Ectodermal cell (in vitro differentiated cells): ENCODE data around the gene CYP2C19.
"Not testable (repeated sequence)": the region's sequence is repeated elsewhere in the genome, so short reads cannot be mapped to it uniquely, and the experiment has no call there.

ENCODE experiments used
- H3K27ac ChIP-seq: 2 replicates; pipeline ENCODE4 v1.7.0; 2013; ENCODE audit warnings: mild to moderate bottlenecking, low read depth, low read length; ENCODE audit not compliant: insufficient read depth, poor library complexity, severe bottlenecking
- H3K27me3 ChIP-seq: 2 replicates; pipeline ENCODE4 v1.7.0; 2013; ENCODE audit warnings: mild to moderate bottlenecking, low read length; ENCODE audit not compliant: insufficient read depth, control insufficient read depth, poor library complexity, severe bottlenecking
- H3K36me3 ChIP-seq: one replicate; pipeline ENCODE4 v1.7.0; 2013; ENCODE audit warnings: low read length; ENCODE audit not compliant: control insufficient read depth, insufficient read depth
- H3K4me1 ChIP-seq: one replicate; pipeline ENCODE4 v1.7.0; 2013; ENCODE audit warnings: low read length; ENCODE audit not compliant: control insufficient read depth, insufficient read depth
- H3K4me3 ChIP-seq: 2 replicates; pipeline ENCODE4 v1.7.0; 2013; ENCODE audit warnings: low read depth, low read length, control low read depth; ENCODE audit not compliant: insufficient read depth
- H3K9me3 ChIP-seq: 2 replicates; pipeline ENCODE4 v1.7.0; 2013; ENCODE audit warnings: mild to moderate bottlenecking, low read length, moderate library complexity; ENCODE audit not compliant: control insufficient read depth
- WGBS, 2 experiments: methylation state at CpG; one replicate each; pipeline ENCODE4 v1.1.7; 2013; ENCODE audit warnings: missing lambda C conversion rate in 2 of 2; 5-methylcytosine and 5-hydroxymethylcytosine counted together

Gene CYP2C19

GRCh38 chr10:94858005-94858404 lies 95.5 kb downstream of the CYP2C19 start:
- 74 to 82% methylated on average over 4 of the region's 4 CpGs for WGBS, 2 experiments
- Histone ChIP-seq H3K36me3 (no peaks in the 10 kb centered on the region), H3K27ac (no peak overlapping the region), H3K9me3 (no peaks in the 10 kb centered on the region), H3K4me1 (no peaks in the 10 kb centered on the region), H3K4me3 (no peak overlapping the region), H3K27me3 (no peaks in the 10 kb centered on the region)

- H3K4me3 ChIP-seq = no peak overlapping the region
- H3K27me3 ChIP-seq = no peaks in the 10 kb centered on the region
- H3K36me3 ChIP-seq = no peaks in the 10 kb centered on the region
- H3K27ac ChIP-seq = no peak overlapping the region
- WGBS, 2 experiments = 60 to 63% methylated on average over 3 of the region's 3 CpGs
- no peaks in the 10 kb centered on the region for H3K9me3 ChIP-seq
- H3K4me1 ChIP-seq = no peaks in the 10 kb centered on the region
These were observed 96.6 kb downstream of the CYP2C19 start for GRCh38 chr10:94859086-94859485.

GRCh38 chr10:94878649-94879048 lies 116.2 kb downstream of the CYP2C19 start:
- WGBS, 2 experiments = 88 to 92% methylated on average over 1 of the region's 1 CpG
- no peak overlapping the region for H3K4me3 ChIP-seq

GRCh38 chr10:94879214-94879613 lies 116.7 kb downstream of the CYP2C19 start:
- H3K4me1 ChIP-seq = no peaks in the 10 kb centered on the region
- H3K36me3 ChIP-seq = no peaks in the 10 kb centered on the region
- no peak overlapping the region for H3K27ac ChIP-seq
- WGBS, 2 experiments = 94 to 100% methylated on average over 1 of the region's 1 CpG
- H3K4me3 ChIP-seq = no peak overlapping the region
- no peaks in the 10 kb centered on the region for H3K27me3 ChIP-seq
- no peaks in the 10 kb centered on the region for H3K9me3 ChIP-seq

More at GRCh38 chr10:94878649-94879048, 116.2 kb downstream of the CYP2C19 start:
- Histone ChIP-seq H3K9me3 (no peaks in the 10 kb centered on the region), H3K36me3 (no peaks in the 10 kb centered on the region), H3K27me3 (no peaks in the 10 kb centered on the region), H3K27ac (no peak overlapping the region), H3K4me1 (no peaks in the 10 kb centered on the region)

GRCh38 chr10:94889123-94889522 lies 126.6 kb downstream of the CYP2C19 start:
- Histone ChIP-seq H3K4me3 (no peak overlapping the region), H3K27me3 (no peaks in the 10 kb centered on the region), H3K36me3 (no peaks in the 10 kb centered on the region), H3K27ac (no peak overlapping the region), H3K9me3 (no peaks in the 10 kb centered on the region), H3K4me1 (no peaks in the 10 kb centered on the region)
- 88% methylated on average over 3 of the region's 3 CpGs for WGBS, 2 experiments

GRCh38 chr10:94890264-94891022 lies 128.0 kb downstream of the CYP2C19 start:
- Histone ChIP-seq H3K27ac (no peak overlapping the region), H3K4me1 (no peaks in the 10 kb centered on the region), H3K27me3 (no peaks in the 10 kb centered on the region), H3K4me3 (no peak overlapping the region), H3K36me3 (no peaks in the 10 kb centered on the region), H3K9me3 (no peaks in the 10 kb centered on the region)
- WGBS, 2 experiments = 93 to 95% methylated on average over 4 of the region's 4 CpGs

- not testable (repeated sequence) for H3K4me3 ChIP-seq, H3K36me3 ChIP-seq, H3K4me1 ChIP-seq, H3K27ac ChIP-seq, H3K9me3 ChIP-seq, H3K27me3 ChIP-seq
- WGBS, 2 experiments = 71 to 74% methylated on average over 7 of the region's 7 CpGs
These were observed 135.9 kb downstream of the CYP2C19 start for GRCh38 chr10:94898414-94898813.

GRCh38 chr10:94902080-94902479 lies 139.6 kb downstream of the CYP2C19 start:
- Histone ChIP-seq H3K9me3 (no peaks in the 10 kb centered on the region), H3K27ac (no peak overlapping the region), H3K4me3 (no peak overlapping the region), H3K27me3 (no peaks in the 10 kb centered on the region), H3K36me3 (no peaks in the 10 kb centered on the region), H3K4me1 (no peaks in the 10 kb centered on the region)
- 91 to 95% methylated on average over 1 of the region's 1 CpG for WGBS, 2 experiments

GRCh38 chr10:94902570-94902969 lies 140.1 kb downstream of the CYP2C19 start:
- Histone ChIP-seq H3K27me3 (no peaks in the 10 kb centered on the region), H3K4me3 (no peak overlapping the region), H3K4me1 (no peaks in the 10 kb centered on the region), H3K9me3 (no peaks in the 10 kb centered on the region), H3K27ac (no peak overlapping the region), H3K36me3 (no peaks in the 10 kb centered on the region)
- 0% methylated on average over 1 of the region's 1 CpG; no CpG with 5 or more reads in 1 of the 2 experiments for WGBS, 2 experiments
